DOHH2 (cell line): Measurements from ENCODE around the gene DLEU7.

Source experiments
- H3F3A ChIP-seq: fragments of 200-600 bp; sonication (generic), shearing (Covaris generic); 2 replicates; pipeline ENCODE4 v1.6.0; 2016; ENCODE audit warnings: antibody characterized with exemption, mild to moderate bottlenecking; ENCODE audit not compliant: control insufficient read depth, insufficient read depth
- H3K27ac ChIP-seq: fragments of 200-600 bp; sonication (generic); 2 replicates; pipeline ENCODE4 v1.5.1; 2014; ENCODE audit warnings: low read depth, mild to moderate bottlenecking, low read length, moderate library complexity
- H3K27me3 ChIP-seq: fragments of 200-600 bp; sonication (generic); 2 replicates; pipeline ENCODE4 v1.6.1; 2014; ENCODE audit warnings: mild to moderate bottlenecking, low read length, mixed read lengths; ENCODE audit not compliant: control insufficient read depth
- H3K36me3 ChIP-seq: fragments of 200-600 bp; sonication (generic); 2 replicates; pipeline ENCODE4 v1.6.1; 2014; ENCODE audit warnings: mild to moderate bottlenecking, low read length, moderate library complexity, mixed read lengths; ENCODE audit not compliant: control insufficient read depth
- H3K4me1 ChIP-seq: fragments of 200-600 bp; sonication (generic); 2 replicates; pipeline ENCODE4 v1.6.1; 2014; ENCODE audit warnings: mild to moderate bottlenecking, low read length, mixed read lengths; ENCODE audit not compliant: control insufficient read depth
- H3K4me2 ChIP-seq: fragments of 200-600 bp; sonication (generic); 2 replicates; pipeline ENCODE4 v1.6.0; 2014; ENCODE audit warnings: mild to moderate bottlenecking, low read length, moderate library complexity
- H3K4me3 ChIP-seq: fragments of 200-600 bp; sonication (generic); 2 replicates; pipeline ENCODE4 v1.5.1; 2014; ENCODE audit warnings: mild to moderate bottlenecking, low read length, mixed read lengths
- H3K79me2 ChIP-seq: fragments of 200-600 bp; sonication (generic); 2 replicates; pipeline ENCODE4 v1.6.1; 2014; ENCODE audit warnings: mild to moderate bottlenecking, low read length, mixed read lengths; ENCODE audit not compliant: control insufficient read depth
- H3K9me2 ChIP-seq: fragments of 200-600 bp; sonication (generic); replicated peaks from 2 replicates; pipeline ENCODE4 v1.6.1; 2014; ENCODE audit warnings: mild to moderate bottlenecking, low read length, mixed read lengths; ENCODE audit not compliant: control insufficient read depth
- H3K9me3 ChIP-seq: fragments of 200-600 bp; sonication (generic); 2 replicates; pipeline ENCODE4 v1.6.1; 2014; ENCODE audit warnings: antibody characterized with exemption, low read length, mixed read lengths; ENCODE audit not compliant: control insufficient read depth, insufficient read depth
- H4K20me1 ChIP-seq: fragments of 200-600 bp; sonication (generic); 2 replicates; pipeline ENCODE4 v1.6.0; 2014; ENCODE audit warnings: low read depth, mild to moderate bottlenecking, antibody characterized with exemption, low read length, moderate library complexity; ENCODE audit not compliant: control insufficient read depth, insufficient read depth
- EZH2phosphoT487 ChIP-seq: fragments of 200-600 bp; sonication (generic); IDR thresholded peaks from 2 replicates; pipeline ENCODE4 v1.6.1; 2017; ENCODE audit warnings: borderline replicate concordance, mild to moderate bottlenecking, antibody characterized with exemption, low read length, moderate library complexity, mixed read lengths
- TF ChIP-seq, protein P1 (sequence below): fragments of 200-600 bp; sonication (generic); IDR thresholded peaks from one replicate; pipeline ENCODE4 v1.5.1; 2014; ENCODE audit warnings: antibody characterized with exemption, mild to moderate bottlenecking, low read depth, low read length; ENCODE audit not compliant: poor library complexity, severe bottlenecking

DLEU7 gene

DNA sequence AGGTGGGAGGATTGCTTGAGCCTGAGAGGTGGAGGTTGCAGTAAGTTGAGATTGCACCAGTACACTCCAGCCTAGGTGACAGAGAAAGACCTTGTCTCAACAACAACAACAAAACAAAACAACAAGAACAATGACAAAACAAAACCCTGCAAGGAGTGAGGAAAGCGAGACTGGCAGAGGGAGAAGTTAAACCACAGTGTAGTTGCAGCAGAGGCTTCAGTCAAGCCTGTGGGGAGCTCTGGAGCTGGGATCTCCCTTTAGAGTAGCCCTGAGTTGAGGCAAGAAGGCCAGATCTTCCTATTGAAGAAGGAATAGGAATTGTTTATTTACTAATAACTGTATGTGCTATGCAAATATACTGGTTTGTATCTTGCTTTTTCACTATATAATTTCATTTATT is 40.8 kb upstream of the DLEU7 start:
- Histone ChIP-seq H3F3A (no peaks in the 10 kb centered on the region), H3K36me3 (no peaks in the 10 kb centered on the region), H3K9me2 (no peaks in the 10 kb centered on the region), H3K9me3 (no peaks in the 10 kb centered on the region; the same call in 1 of the 2 replicates), H3K4me1 (peaks cover 19% of the 10 kb centered on the region), H3K4me2 (no peak overlapping the region), H3K27ac (no peak overlapping the region), H3K79me2 (no peaks in the 10 kb centered on the region), H3K27me3 (no peaks in the 10 kb centered on the region), H3K4me3 (no peak overlapping the region), H4K20me1 (no peaks in the 10 kb centered on the region)
- TF ChIP-seq, protein P1, sequence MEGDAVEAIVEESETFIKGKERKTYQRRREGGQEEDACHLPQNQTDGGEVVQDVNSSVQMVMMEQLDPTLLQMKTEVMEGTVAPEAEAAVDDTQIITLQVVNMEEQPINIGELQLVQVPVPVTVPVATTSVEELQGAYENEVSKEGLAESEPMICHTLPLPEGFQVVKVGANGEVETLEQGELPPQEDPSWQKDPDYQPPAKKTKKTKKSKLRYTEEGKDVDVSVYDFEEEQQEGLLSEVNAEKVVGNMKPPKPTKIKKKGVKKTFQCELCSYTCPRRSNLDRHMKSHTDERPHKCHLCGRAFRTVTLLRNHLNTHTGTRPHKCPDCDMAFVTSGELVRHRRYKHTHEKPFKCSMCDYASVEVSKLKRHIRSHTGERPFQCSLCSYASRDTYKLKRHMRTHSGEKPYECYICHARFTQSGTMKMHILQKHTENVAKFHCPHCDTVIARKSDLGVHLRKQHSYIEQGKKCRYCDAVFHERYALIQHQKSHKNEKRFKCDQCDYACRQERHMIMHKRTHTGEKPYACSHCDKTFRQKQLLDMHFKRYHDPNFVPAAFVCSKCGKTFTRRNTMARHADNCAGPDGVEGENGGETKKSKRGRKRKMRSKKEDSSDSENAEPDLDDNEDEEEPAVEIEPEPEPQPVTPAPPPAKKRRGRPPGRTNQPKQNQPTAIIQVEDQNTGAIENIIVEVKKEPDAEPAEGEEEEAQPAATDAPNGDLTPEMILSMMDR = no peak
- TF ChIP-seq EZH2phosphoT487 = no peak

DNA sequence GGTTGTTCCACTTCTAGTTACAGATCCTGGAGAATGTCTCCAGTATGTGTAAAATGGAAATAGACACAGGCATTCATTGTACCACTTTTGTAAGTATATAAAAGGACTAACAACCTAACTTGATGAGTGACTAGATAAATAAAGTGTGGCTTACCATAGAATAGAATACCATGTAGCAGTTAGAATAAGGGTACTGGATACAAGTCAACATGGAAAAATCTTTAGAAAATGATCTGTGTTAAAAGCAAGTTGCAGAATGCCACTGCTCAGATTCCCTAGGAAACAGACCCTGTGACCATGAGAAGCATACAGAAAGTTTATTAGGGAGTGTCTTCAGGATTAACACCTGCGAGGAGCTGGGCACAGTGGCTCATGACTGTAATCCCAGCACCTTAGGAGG is 40.2 kb upstream of the DLEU7 start:
- H3K27ac ChIP-seq = no peak overlapping the region
- H4K20me1 ChIP-seq = no peaks in the 10 kb centered on the region
- no peaks in the 10 kb centered on the region for H3K27me3 ChIP-seq
- H3K79me2 ChIP-seq = no peaks in the 10 kb centered on the region
- H3F3A ChIP-seq = no peaks in the 10 kb centered on the region
- no peaks in the 10 kb centered on the region for H3K36me3 ChIP-seq
- no peak overlapping the region for H3K4me2 ChIP-seq
- no peaks in the 10 kb centered on the region; the same call in 1 of the 2 replicates for H3K9me3 ChIP-seq
- no peak overlapping the region for H3K4me3 ChIP-seq
- H3K9me2 ChIP-seq = no peaks in the 10 kb centered on the region
- no peak for TF ChIP-seq EZH2phosphoT487
- TF ChIP-seq, protein P1 = no peak
- peaks cover 16% of the 10 kb centered on the region for H3K4me1 ChIP-seq

DNA sequence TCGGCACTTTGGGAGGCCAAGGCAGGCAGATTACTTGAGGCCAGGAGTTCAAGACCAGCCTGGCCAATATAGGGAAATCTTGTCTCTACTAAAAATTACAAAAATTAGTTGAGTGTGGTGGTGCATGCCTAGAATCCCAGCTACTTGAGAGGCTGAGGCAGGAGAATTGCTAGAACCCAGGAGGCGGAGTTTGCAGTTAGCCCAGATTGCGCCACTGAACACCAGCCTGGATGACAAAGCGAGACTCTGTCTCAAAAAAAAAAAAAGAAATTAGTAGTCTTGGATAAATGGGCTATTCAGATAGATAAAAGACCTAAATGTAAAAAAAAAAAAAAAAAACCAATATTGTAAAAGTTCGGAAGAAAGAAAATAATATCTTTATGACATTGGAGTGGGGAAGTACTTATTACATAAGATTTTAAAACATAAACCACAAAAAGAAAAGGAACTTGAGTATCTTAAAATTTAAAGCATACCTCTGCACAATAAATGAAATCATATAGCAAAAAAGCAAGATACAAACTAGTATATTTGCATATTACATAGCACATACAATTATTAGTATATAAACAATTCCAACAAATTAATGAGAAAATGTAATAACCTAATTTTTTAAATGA is 39.4 kb upstream of the DLEU7 start:
- TF ChIP-seq, protein P1 = no peak
- H3K27me3 ChIP-seq = no peaks in the 10 kb centered on the region
- no peak overlapping the region for H3K27ac ChIP-seq
- no peak overlapping the region for H3K4me2 ChIP-seq
- no peaks in the 10 kb centered on the region; the same call in 1 of the 2 replicates for H3K9me3 ChIP-seq
- H3K9me2 ChIP-seq = no peaks in the 10 kb centered on the region
- no peaks in the 10 kb centered on the region for H4K20me1 ChIP-seq
- no peak overlapping the region for H3K4me3 ChIP-seq
- no peaks in the 10 kb centered on the region for H3K79me2 ChIP-seq
- no peaks in the 10 kb centered on the region for H3K36me3 ChIP-seq
- H3K4me1 ChIP-seq = peaks cover 16% of the 10 kb centered on the region
- no peaks in the 10 kb centered on the region for H3F3A ChIP-seq
